D341Med (cell line): ENCODE data around the gene CRACR2B.

ENCODE experiments used
- DNase-seq: peaks from one replicate; pipeline ENCODE4 v3.0.0; 2012; ENCODE audit warnings: low spot score

The CRACR2B gene

GRCh38 chr11:811446-812245 is 16.1 kb upstream of the CRACR2B start:
- no peak for DNase-seq

GRCh38 chr11:812390-812789 is 15.3 kb upstream of the CRACR2B start:
- no peak for DNase-seq

- DNase-seq, result no peak
Observed at GRCh38 chr11:813072-813455, 14.7 kb upstream of the CRACR2B start.

- DNase-seq, result no peak
Observed at GRCh38 chr11:813456-814096, 14.1 kb upstream of the CRACR2B start.

DNA sequence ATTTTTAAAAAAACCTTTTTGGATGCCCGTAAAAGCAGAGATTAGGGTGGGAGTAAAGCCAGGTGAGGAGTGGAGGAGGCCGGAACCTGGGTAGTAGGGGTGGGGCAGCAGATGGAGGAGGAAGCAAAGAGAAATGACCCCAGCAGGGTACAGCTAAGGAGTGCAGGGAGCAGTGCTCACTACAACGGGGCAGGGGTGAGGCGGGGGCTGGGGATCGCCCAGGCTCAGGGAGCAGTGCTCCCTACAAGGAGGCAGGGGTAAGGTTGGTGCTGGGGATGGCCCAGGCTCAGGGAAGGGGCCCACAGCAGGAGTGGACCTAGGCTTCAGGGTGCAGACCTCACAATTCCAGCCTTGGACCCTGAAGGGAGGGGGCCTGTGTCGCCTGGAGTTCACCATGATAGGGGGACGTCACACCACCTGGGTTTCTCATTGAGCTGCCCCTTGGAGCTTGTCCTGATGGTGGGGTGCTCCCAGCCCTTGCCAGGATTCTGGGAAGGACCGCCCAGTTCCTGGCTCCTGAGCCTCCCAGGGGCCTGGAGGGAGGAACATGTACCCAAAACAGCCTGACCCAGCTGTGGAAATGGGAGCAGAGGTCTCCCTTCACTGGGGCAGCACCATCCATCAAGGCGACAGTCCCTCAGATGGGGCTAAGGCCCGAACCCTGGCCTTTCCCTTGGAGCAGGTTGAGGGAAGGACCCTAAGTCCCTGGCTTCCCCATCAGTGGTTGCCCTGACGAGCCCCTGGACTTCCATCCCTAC is 11.9 kb upstream of the CRACR2B start:
- no peak for DNase-seq

DNA sequence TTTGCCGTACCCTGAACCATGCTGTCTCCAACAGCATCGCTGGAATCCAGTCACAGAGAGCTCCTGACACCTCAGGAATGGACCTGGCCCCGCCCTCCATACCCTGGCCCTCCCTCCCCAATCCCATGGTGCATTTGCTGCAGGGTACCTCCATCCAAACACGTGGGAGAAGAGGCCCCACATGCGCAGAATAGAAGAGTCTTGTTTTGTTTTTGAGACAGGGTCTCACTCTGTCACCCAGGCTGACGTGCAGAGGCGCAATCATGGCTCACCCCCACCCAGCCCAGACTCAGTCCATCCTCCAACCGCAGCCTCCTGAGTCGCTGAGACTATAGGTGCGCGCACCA is 11.3 kb upstream of the CRACR2B start:
- no peak for DNase-seq

GRCh38 chr11:818396-819128 is 9.2 kb upstream of the CRACR2B start, which contains the start of gene PNPLA2:
Gene PNPLA2 (plus strand): TSS chr11:818914. CDS start chr11:819719, 805 bp downstream.
- no peak for DNase-seq

DNA sequence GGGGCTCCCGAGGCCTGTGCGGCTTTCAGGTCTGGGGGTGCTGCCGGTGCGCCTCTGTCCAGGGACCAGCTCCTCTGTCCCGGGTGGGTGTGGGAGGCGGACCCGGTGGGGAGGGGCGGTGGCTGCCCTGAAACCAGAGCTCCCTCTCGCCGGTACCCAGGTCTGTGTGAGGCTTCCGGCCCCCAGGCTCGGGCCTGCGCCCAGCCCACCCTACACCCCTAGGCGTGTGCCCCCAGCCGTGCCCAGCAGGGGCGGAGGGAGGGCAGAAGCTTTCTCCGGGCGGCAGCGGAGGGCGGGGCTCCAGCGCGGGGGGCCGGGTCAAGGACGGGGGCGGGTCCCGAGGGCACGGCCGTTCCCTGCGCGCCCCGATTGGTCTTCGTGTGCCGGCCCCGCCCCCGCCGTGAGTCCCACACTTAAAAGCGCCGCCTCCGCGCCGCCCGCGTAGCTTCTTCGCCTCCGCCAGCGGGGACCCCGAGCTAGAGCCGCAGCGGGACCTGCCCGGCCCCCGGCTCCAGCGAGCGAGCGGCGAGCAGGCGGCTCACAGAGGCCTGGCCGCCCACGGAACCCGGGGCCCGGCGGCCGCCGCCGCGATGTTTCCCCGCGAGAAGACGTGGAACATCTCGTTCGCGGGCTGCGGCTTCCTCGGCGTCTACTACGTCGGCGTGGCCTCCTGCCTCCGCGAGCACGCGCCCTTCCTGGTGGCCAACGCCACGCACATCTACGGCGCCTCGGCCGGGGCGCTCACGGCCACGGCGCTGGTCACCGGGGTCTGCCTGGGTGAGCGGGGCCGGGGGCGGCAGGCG is 8.4 kb upstream of the CRACR2B start:
- DNase-seq, result peak; percentile 94

GRCh38 chr11:819943-820649 is 7.6 kb upstream of the CRACR2B start:
- DNase-seq, result peak; percentile 87

- no peak for DNase-seq
Observed at GRCh38 chr11:820655-821511, 6.8 kb upstream of the CRACR2B start.

GRCh38 chr11:821512-822371 is 6.0 kb upstream of the CRACR2B start:
- DNase-seq, result no peak

DNA sequence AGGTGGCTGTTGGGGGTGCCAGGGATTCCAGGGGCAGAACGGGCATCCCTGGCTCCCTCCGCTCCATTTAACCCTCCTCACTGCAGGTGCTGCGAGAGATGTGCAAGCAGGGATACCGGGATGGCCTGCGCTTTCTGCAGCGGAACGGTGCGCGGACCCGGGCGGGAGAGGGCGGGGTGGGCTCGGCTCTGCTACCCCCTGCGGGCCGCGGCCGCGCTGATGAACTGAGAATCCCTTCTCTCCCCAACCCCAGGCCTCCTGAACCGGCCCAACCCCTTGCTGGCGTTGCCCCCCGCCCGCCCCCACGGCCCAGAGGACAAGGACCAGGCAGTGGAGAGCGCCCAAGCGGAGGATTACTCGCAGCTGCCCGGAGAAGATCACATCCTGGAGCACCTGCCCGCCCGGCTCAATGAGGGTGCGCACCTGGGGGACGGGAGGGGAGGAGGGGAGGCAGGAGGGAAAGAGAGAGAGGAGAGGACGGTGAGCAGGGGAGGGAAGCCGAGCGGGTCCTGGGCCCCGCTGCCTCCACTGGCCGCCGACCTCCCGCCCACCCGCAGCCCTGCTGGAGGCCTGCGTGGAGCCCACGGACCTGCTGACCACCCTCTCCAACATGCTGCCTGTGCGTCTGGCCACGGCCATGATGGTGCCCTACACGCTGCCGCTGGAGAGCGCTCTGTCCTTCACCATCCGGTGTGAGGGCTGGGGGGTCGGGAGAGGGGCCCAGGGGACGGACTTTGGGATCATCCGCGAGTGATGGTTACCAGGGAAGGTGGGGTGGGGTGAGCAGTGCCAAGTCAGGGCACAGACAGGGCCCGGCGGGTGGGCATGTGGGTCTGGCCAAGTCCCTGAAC is 4.1 kb upstream of the CRACR2B start:
- DNase-seq, result no peak

DNA sequence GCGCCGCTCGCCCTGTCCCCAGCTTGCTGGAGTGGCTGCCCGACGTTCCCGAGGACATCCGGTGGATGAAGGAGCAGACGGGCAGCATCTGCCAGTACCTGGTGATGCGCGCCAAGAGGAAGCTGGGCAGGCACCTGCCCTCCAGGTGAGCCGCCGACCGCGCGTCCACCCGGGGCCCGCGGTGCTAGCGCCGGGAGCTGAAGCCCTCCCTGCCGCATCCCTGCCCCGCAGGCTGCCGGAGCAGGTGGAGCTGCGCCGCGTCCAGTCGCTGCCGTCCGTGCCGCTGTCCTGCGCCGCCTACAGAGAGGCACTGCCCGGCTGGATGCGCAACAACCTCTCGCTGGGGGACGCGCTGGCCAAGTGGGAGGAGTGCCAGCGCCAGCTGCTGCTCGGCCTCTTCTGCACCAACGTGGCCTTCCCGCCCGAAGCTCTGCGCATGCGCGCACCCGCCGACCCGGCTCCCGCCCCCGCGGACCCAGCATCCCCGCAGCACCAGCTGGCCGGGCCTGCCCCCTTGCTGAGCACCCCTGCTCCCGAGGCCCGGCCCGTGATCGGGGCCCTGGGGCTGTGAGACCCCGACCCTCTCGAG is 3.3 kb upstream of the CRACR2B start:
- DNase-seq, result no peak

- no peak for DNase-seq
Observed at GRCh38 chr11:824942-825341, 2.8 kb upstream of the CRACR2B start.

- no peak for DNase-seq
Observed at GRCh38 chr11:825366-826226, 2.1 kb upstream of the CRACR2B start.

- no peak for DNase-seq
Observed at GRCh38 chr11:826227-826621, 1.5 kb upstream of the CRACR2B start.

GRCh38 chr11:826836-827145 is 928 bp upstream of the CRACR2B start:
- DNase-seq, result no peak
